SKM-1 (cell line): ENCODE measurements around the gene MRI1.
"Not testable (repeated sequence)": the region's sequence is repeated elsewhere in the genome, so short reads cannot be mapped to it uniquely, and the experiment has no call there.

Experiments used
- DNase-seq: peaks from one replicate; lab custom pipeline; 2025; ENCODE audit not compliant: unreplicated experiment; lab: John Stamatoyannopoulos, UW

MRI1 gene

GRCh38 chr19:13758795-13759194, 5.5 kb upstream of the MRI1 start:
- no peak for DNase-seq

- no peak for DNase-seq
Measured at GRCh38 chr19:13761423-13761822, 2.9 kb upstream of the MRI1 start.

- DNase-seq: no peak
Measured at GRCh38 chr19:13762635-13763235, 1.6 kb upstream of the MRI1 start.

- no peak for DNase-seq
Measured at GRCh38 chr19:13763265-13763664, 1.1 kb upstream of the MRI1 start.

GRCh38 chr19:13764821-13765394, 586 bp downstream of the MRI1 start:
- DNase-seq: no peak

GRCh38 chr19:13765395-13766094, 1.2 kb downstream of the MRI1 start:
- DNase-seq: no peak

GRCh38 chr19:13766095-13766481, 1.8 kb downstream of the MRI1 start:
- no peak for DNase-seq

GRCh38 chr19:13768510-13768909, 4.2 kb downstream of the MRI1 start:
- DNase-seq: no peak

- DNase-seq: no peak
Measured at GRCh38 chr19:13770013-13770635, 5.8 kb downstream of the MRI1 start.

GRCh38 chr19:13774217-13775191, 10.2 kb downstream of the MRI1 start, which contains the start of gene C19orf53:
Gene C19orf53, plus strand, starts transcription at chr19:13774456. Its CDS starts 22 bp downstream, at chr19:13774478.
- peak; percentile 92 for DNase-seq

GRCh38 chr19:13778398-13778797, 14.1 kb downstream of the MRI1 start:
- DNase-seq: no peak

GRCh38 chr19:13778847-13779246, 14.5 kb downstream of the MRI1 start:
- no peak for DNase-seq

- not testable (repeated sequence) for DNase-seq
Measured at GRCh38 chr19:13779794-13780193, 15.5 kb downstream of the MRI1 start.

- no peak for DNase-seq
Measured at GRCh38 chr19:13781547-13781946, 17.2 kb downstream of the MRI1 start.

- no peak for DNase-seq
Measured at GRCh38 chr19:13782537-13782936, 18.2 kb downstream of the MRI1 start.

- no peak for DNase-seq
Measured at GRCh38 chr19:13783565-13784500, 19.5 kb downstream of the MRI1 start.

- no peak for DNase-seq
Measured at GRCh38 chr19:13784731-13785452, 20.6 kb downstream of the MRI1 start.

- DNase-seq: no peak
Measured at GRCh38 chr19:13788991-13789390, 24.7 kb downstream of the MRI1 start.

GRCh38 chr19:13790354-13790753, 26.0 kb downstream of the MRI1 start:
- DNase-seq: peak; percentile 94
